Type B pancreatic cell (in vitro differentiated cells): ENCODE results near the gene DNAH8. TPM values are rescaled to one million over a fixed set of nuclear protein-coding genes. Genes with fewer than 3 reads are reported as not detected.

Experiments used
- DNase-seq: peaks from one replicate; pipeline ENCODE4 v3.0.0; 2021; ENCODE audit warnings: mixed read lengths; ENCODE audit not compliant: unreplicated experiment; ENCODE audit errors: extremely low spot score
- H3K27ac Mint-ChIP-seq: 2 replicates; pipeline ENCODE4 v1.8.0; 2021; ENCODE audit warnings: mild to moderate bottlenecking, mixed read lengths
- H3K27me3 Mint-ChIP-seq: 2 replicates; pipeline ENCODE4 v1.8.0; 2021; ENCODE audit warnings: mixed read lengths
- H3K36me3 Mint-ChIP-seq: 2 replicates; pipeline ENCODE4 v1.8.0; 2021; ENCODE audit warnings: mixed read lengths
- H3K4me1 Mint-ChIP-seq: one replicate; pipeline ENCODE4 v1.8.0; 2021; ENCODE audit warnings: mixed read lengths; ENCODE audit not compliant: unreplicated experiment
- H3K4me3 Mint-ChIP-seq: 2 replicates; pipeline ENCODE4 v1.8.0; 2021; ENCODE audit warnings: mild to moderate bottlenecking, mixed read lengths
- H3K9me3 Mint-ChIP-seq: 2 replicates; pipeline ENCODE4 v1.8.0; 2021; ENCODE audit warnings: mixed read lengths
- total RNA-seq: library from RNA; stranded (reverse); gene quantifications from 2 replicates; pipeline ENCODE4 v1.2.1, GENCODE V29; 2021; ENCODE audit warnings: low replicate concordance
- TF ChIP-seq, protein P1 (sequence below): fragments of 200-600 bp; sonication (generic); conservative IDR thresholded peaks from 2 replicates; pipeline ENCODE4 v1.5.0; 2021; ENCODE audit warnings: antibody characterized with exemption, mild to moderate bottlenecking

The DNAH8 gene
- total RNA-seq, 1 donor from 2014 or later: 0.05 TPM

DNA sequence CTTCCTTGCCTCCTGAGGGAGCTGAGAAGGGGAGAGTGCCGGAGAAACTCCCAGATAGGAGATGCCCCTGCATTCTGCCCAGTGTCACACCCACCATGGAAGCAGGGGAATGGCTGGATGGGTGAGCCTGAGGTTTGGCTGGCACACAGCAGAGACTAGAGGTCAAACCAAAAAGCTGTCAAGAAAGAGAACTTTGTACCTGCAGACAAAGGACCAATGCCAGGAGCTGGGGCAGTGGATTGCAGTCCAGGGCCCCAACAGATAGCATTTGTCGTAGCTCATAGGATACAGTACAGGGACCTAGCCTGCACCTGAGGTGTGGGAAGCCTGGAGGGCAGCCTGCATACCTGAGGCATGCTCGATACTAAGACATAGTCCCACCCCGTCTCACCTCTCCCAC is 227.3 kb downstream of the DNAH8 start:
- no peaks in the 10 kb centered on the region for H3K9me3 Mint-ChIP-seq
- H3K4me3 Mint-ChIP-seq: no peak overlapping the region
- no peak overlapping the region for H3K27ac Mint-ChIP-seq
- H3K4me1 Mint-ChIP-seq: no peaks in the 10 kb centered on the region
- DNase-seq: no peak
- peaks cover 5% of the 10 kb centered on the region for H3K27me3 Mint-ChIP-seq
- no peaks in the 10 kb centered on the region for H3K36me3 Mint-ChIP-seq
- TF ChIP-seq, protein P1, sequence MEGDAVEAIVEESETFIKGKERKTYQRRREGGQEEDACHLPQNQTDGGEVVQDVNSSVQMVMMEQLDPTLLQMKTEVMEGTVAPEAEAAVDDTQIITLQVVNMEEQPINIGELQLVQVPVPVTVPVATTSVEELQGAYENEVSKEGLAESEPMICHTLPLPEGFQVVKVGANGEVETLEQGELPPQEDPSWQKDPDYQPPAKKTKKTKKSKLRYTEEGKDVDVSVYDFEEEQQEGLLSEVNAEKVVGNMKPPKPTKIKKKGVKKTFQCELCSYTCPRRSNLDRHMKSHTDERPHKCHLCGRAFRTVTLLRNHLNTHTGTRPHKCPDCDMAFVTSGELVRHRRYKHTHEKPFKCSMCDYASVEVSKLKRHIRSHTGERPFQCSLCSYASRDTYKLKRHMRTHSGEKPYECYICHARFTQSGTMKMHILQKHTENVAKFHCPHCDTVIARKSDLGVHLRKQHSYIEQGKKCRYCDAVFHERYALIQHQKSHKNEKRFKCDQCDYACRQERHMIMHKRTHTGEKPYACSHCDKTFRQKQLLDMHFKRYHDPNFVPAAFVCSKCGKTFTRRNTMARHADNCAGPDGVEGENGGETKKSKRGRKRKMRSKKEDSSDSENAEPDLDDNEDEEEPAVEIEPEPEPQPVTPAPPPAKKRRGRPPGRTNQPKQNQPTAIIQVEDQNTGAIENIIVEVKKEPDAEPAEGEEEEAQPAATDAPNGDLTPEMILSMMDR: no peak

DNA sequence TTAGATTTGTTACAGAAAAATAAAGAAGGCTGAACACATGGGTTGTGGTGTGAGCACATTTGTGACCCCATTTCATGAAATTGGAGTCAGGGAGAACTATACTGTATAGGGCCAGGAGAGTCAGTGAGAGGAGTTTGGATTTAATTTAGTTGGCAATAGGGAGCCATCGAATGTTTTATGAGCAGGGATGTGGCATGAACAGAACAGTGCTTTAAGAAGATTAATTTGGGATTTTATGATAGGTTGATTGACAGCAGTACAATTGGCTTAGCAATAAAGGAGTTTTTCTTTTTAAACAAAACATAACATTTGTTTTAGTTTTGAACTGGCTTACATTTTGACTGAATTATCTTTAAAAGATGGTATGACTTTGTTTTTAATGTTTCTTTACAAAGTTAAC is 227.9 kb downstream of the DNAH8 start:
- TF ChIP-seq, protein P1: no peak
- H3K27ac Mint-ChIP-seq: no peak overlapping the region
- H3K4me3 Mint-ChIP-seq: no peak overlapping the region
- no peaks in the 10 kb centered on the region for H3K36me3 Mint-ChIP-seq
- H3K27me3 Mint-ChIP-seq: peaks cover 5% of the 10 kb centered on the region
- H3K9me3 Mint-ChIP-seq: no peaks in the 10 kb centered on the region
- H3K4me1 Mint-ChIP-seq: no peaks in the 10 kb centered on the region
- no peak for DNase-seq

DNA sequence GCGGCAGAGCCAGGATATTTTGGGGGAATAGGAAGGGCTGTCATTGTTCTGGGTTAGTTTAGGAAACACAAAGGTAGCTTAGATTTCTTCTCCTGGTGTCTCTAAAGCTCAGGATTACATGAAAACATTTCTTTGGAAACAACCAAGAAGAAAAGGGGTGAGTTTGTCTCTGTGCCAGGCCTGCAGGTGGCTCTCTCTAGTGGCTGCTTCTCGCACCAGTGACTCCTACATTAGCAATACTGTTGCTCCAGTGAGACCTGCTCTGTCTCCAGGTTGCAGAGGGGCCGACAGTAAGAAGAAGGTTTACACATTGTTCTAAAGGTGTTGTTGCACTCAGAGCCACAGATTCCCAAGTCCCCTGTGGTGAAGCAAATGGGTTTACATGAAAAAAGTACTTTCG is 228.9 kb downstream of the DNAH8 start:
- H3K27me3 Mint-ChIP-seq: peaks cover 5% of the 10 kb centered on the region
- no peaks in the 10 kb centered on the region for H3K9me3 Mint-ChIP-seq
- H3K27ac Mint-ChIP-seq: no peak overlapping the region
- H3K4me3 Mint-ChIP-seq: no peak overlapping the region
- TF ChIP-seq, protein P1: no peak
- H3K4me1 Mint-ChIP-seq: no peaks in the 10 kb centered on the region
- DNase-seq: no peak
- no peaks in the 10 kb centered on the region for H3K36me3 Mint-ChIP-seq

DNA sequence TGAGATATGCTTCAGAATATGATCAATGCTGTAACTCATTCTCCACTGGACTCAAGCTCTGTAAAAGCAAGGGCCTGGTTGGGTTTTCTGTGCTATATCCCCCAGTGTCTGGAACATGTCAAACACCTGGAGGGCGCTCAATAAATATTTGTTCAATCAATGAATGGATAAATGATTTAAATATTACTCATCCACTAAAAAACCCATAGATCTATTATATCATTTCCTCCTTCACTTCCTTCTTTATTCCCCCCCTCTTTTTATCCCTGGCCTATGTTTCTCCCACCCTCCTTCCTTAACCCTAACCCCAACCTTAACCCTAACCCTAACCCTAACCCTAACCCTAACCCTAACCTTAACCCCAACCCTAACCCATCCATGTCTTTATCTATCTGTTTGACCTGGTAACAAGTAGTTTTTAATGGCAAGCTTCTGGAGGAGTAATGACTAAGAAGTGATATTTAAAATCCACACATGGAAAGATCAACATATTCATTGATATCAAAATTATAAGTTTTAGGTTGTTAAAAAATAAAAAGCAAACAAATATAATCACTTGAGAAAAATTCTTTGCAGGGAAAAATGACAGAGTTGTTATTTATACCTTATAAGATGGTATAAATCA is 229.7 kb downstream of the DNAH8 start:
- TF ChIP-seq, protein P1: no peak
- no peak for DNase-seq
- Mint-ChIP-seq H3K27ac (no peak overlapping the region), H3K36me3 (no peaks in the 10 kb centered on the region), H3K27me3 (peaks cover 3% of the 10 kb centered on the region), H3K4me3 (no peak overlapping the region), H3K9me3 (no peaks in the 10 kb centered on the region), H3K4me1 (no peaks in the 10 kb centered on the region)

DNA sequence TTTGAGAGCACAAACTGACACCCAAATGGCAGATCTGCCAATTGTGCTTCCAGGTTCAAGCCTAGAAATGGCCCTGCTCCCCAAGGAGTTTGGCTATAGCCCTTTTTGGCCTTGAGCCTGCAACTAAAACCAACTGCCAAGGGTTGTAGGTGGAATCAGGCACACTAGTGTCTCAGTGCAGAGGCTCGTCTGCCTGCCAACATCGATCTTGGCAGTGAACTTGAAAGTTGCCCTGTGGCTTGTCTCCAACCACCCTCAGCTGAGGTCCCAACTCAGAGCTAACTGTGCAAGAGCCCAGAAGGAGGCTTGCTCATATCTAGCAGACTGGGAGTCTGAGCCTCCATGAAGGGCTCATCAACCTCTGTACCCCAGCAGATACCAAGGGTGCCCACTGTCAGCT is 240.8 kb downstream of the DNAH8 start:
- Mint-ChIP-seq H3K4me3 (no peak overlapping the region), H3K27me3 (peaks cover 10% of the 10 kb centered on the region)

More for the DNA sequence above, 240.8 kb downstream of the DNAH8 start:
- peaks cover 2% of the 10 kb centered on the region for H3K9me3 Mint-ChIP-seq
- no peak for DNase-seq
- TF ChIP-seq, protein P1: no peak
- H3K27ac Mint-ChIP-seq: no peak overlapping the region
- no peaks in the 10 kb centered on the region for H3K4me1 Mint-ChIP-seq
- no peaks in the 10 kb centered on the region for H3K36me3 Mint-ChIP-seq
